IMR-90 (cell line): ENCODE results near the gene XRCC3. TPM values are rescaled to one million over a fixed set of nuclear protein-coding genes. Genes with fewer than 3 reads are reported as not detected.

ENCODE experiments used
- ATAC-seq: fragments of 200-7000 bp; cut with Tn5 transposase; 2 replicates; pipeline ENCODE4 v1.9.1; 2020; ENCODE audit warnings: low read depth, mild to moderate bottlenecking, moderate library complexity
- BruUV-seq: library from RNA; stranded (reverse); fragments of 400-500 nt; replicated peaks from 2 replicates; lab custom pipeline; 2021; lab: Mats Ljungman, UMichigan
- CTCF ChIA-PET: fragments of 300-600 bp; formaldehyde crosslinking; extraction: SDS; loops from one replicate; lab custom pipeline; 2021; ENCODE audit warnings: antibody characterized with exemption; lab: Yijun Ruan, JAX
- POLR2A ChIA-PET: fragments of 300-600 bp; sonication (Branson Sonifier 250); formaldehyde crosslinking; loops from one replicate; lab custom pipeline; 2022; ENCODE audit warnings: antibody characterized with exemption; ENCODE audit not compliant: unreplicated experiment; lab: Charles Lee
- DNase-seq: peaks from one replicate; pipeline ENCODE4 v3.0.0; 2013
- H2AFZ ChIP-seq: replicated peaks from 2 replicates; pipeline ENCODE3; 2013; ENCODE audit warnings: low read length, mild to moderate bottlenecking; ENCODE audit not compliant: poor library complexity
- H2AK5ac ChIP-seq: 2 replicates; pipeline ENCODE4 v1.6.1; 2013; ENCODE audit warnings: low read depth, low read length, inconsistent platforms
- H2AK9ac ChIP-seq: replicated peaks from 2 replicates; pipeline ENCODE3; 2013; ENCODE audit warnings: mild to moderate bottlenecking, low read depth, low read length, moderate library complexity; ENCODE audit not compliant: poor library complexity
- H2BK120ac ChIP-seq: 2 replicates; pipeline ENCODE4 v1.6.1; 2013; ENCODE audit warnings: low read depth, low read length, inconsistent platforms
- H2BK15ac ChIP-seq: 3 replicates; pipeline ENCODE4 v1.6.1; 2013; ENCODE audit warnings: low read depth, low read length, inconsistent platforms
- H2BK20ac ChIP-seq: 2 replicates; pipeline ENCODE4 v1.6.1; 2013; ENCODE audit warnings: low read depth, mild to moderate bottlenecking, inconsistent platforms, low read length, moderate library complexity
- H2BK5ac ChIP-seq: 2 replicates; pipeline ENCODE4 v1.6.1; 2013; ENCODE audit warnings: mild to moderate bottlenecking, low read depth, low read length, inconsistent platforms; ENCODE audit not compliant: poor library complexity, severe bottlenecking
- H3K14ac ChIP-seq: replicated peaks from 2 replicates; pipeline ENCODE4 v1.6.1; 2013; ENCODE audit warnings: low read depth, low read length, inconsistent platforms
- H3K18ac ChIP-seq: 2 replicates; pipeline ENCODE4 v1.6.1; 2013; ENCODE audit warnings: low read depth, low read length, control low read depth
- H3K23ac ChIP-seq: 2 replicates; pipeline ENCODE4 v1.6.1; 2013; ENCODE audit warnings: low read depth, low read length, inconsistent platforms
- H3K27ac ChIP-seq: 2 replicates; pipeline ENCODE4 v1.5.1; 2013; ENCODE audit warnings: mild to moderate bottlenecking, control low read depth, low read length; ENCODE audit not compliant: insufficient read depth
- H3K27me3 ChIP-seq: 2 replicates; pipeline ENCODE4 v1.6.1; 2013; ENCODE audit warnings: low read length; ENCODE audit not compliant: control insufficient read depth, insufficient read depth
- H3K36me3 ChIP-seq: 2 replicates; pipeline ENCODE4 v1.6.1; 2013; ENCODE audit warnings: low read length, mixed read lengths; ENCODE audit not compliant: control insufficient read depth, insufficient read depth
- H3K4ac ChIP-seq: 2 replicates; pipeline ENCODE4 v1.6.1; 2013; ENCODE audit warnings: low read depth, low read length, inconsistent platforms
- H3K4me1 ChIP-seq: 2 replicates; pipeline ENCODE4 v1.6.1; 2013; ENCODE audit warnings: low read length, mixed read lengths; ENCODE audit not compliant: control insufficient read depth, insufficient read depth
- H3K4me2 ChIP-seq: 2 replicates; pipeline ENCODE4 v1.6.1; 2013; ENCODE audit warnings: low read depth, mild to moderate bottlenecking, control low read depth, low read length, moderate library complexity
- H3K4me3 ChIP-seq: 2 replicates; pipeline ENCODE4 v1.5.1; 2013; ENCODE audit warnings: low read depth, mild to moderate bottlenecking, control low read depth, low read length, moderate library complexity; ENCODE audit not compliant: insufficient read depth
- H3K56ac ChIP-seq: 2 replicates; pipeline ENCODE4 v1.6.1; 2013; ENCODE audit warnings: low read length, inconsistent platforms; ENCODE audit not compliant: insufficient read depth; ENCODE audit errors: extremely low read depth
- H3K79me1 ChIP-seq, 2 experiments: 2 replicates each; pipeline ENCODE4 v1.6.1; 2013; ENCODE audit warnings: low read length in 2 of 2, inconsistent platforms in 1 of 2, low read depth in 1 of 2
- H3K9ac ChIP-seq: 2 replicates; pipeline ENCODE4 v1.6.1; 2013; ENCODE audit warnings: low read depth, low read length, control low read depth
- H3K9me1 ChIP-seq: 2 replicates; pipeline ENCODE4 v1.6.1; 2013; ENCODE audit warnings: low read length, inconsistent platforms; ENCODE audit not compliant: insufficient read depth
- H3K9me3 ChIP-seq: 2 replicates; pipeline ENCODE4 v1.6.1; 2013; ENCODE audit warnings: low read length; ENCODE audit not compliant: control insufficient read depth, insufficient read depth
- H4K20me1 ChIP-seq: 2 replicates; pipeline ENCODE4 v1.6.1; 2013; ENCODE audit warnings: low read length, inconsistent platforms; ENCODE audit not compliant: insufficient read depth
- H4K5ac ChIP-seq: 2 replicates; pipeline ENCODE4 v1.6.1; 2013; ENCODE audit warnings: mild to moderate bottlenecking, low read depth, low read length, control low read depth
- H4K8ac ChIP-seq, 2 experiments: 2 replicates each; pipeline ENCODE4 v1.6.1; 2013; ENCODE audit warnings: low read depth in 2 of 2, low read length in 2 of 2, control low read depth in 1 of 2, inconsistent platforms in 1 of 2
- H4K91ac ChIP-seq: 2 replicates; pipeline ENCODE4 v1.6.1; 2013; ENCODE audit warnings: low read depth, low read length, inconsistent platforms; ENCODE audit not compliant: insufficient read depth
- CEBPB ChIP-seq: IDR thresholded peaks from 2 replicates; pipeline ENCODE4 v1.6.1; 2012; ENCODE audit warnings: low read depth, low read length, improper control_type of control experiment
- CHD1 ChIP-seq: IDR thresholded peaks from 2 replicates; pipeline ENCODE4 v1.6.1; 2012; ENCODE audit warnings: low read depth, low read length, improper control_type of control experiment
- CTCF ChIP-seq: conservative IDR thresholded peaks from 2 replicates; pipeline ENCODE4 v1.5.1; 2012; ENCODE audit warnings: mild to moderate bottlenecking, low read depth, low read length, improper control_type of control experiment
- ELK1 ChIP-seq: fragments of 150-350 bp; IDR thresholded peaks from 2 replicates; pipeline ENCODE4 v1.6.1; 2016; ENCODE audit warnings: low read depth, mild to moderate bottlenecking, low read length, moderate library complexity, borderline replicate concordance
- FOS ChIP-seq: fragments of 150-350 bp; IDR thresholded peaks from 2 replicates; pipeline ENCODE4 v1.6.1; 2016; ENCODE audit warnings: low read depth, low read length
- MAFK ChIP-seq: IDR thresholded peaks from 2 replicates; pipeline ENCODE4 v1.6.1; 2012; ENCODE audit warnings: low read depth, low read length, improper control_type of control experiment
- MAZ ChIP-seq: IDR thresholded peaks from 2 replicates; pipeline ENCODE4 v1.6.1; 2012; ENCODE audit warnings: low read depth, mild to moderate bottlenecking, low read length, improper control_type of control experiment, moderate library complexity, borderline replicate concordance
- MXI1 ChIP-seq: IDR thresholded peaks from 2 replicates; pipeline ENCODE4 v1.6.1; 2012; ENCODE audit warnings: low read depth, mild to moderate bottlenecking, low read length, moderate library complexity, borderline replicate concordance
- NFE2L2 ChIP-seq: fragments of 150-350 bp; IDR thresholded peaks from 2 replicates; pipeline ENCODE4 v1.6.1; 2016; ENCODE audit warnings: low read depth, mild to moderate bottlenecking, low read length
- POLR2A ChIP-seq: IDR thresholded peaks from 2 replicates; pipeline ENCODE4 v1.6.1; 2012; ENCODE audit warnings: mild to moderate bottlenecking, low read depth, low read length
- RAD21 ChIP-seq: IDR thresholded peaks from 2 replicates; pipeline ENCODE4 v1.6.1; 2012; ENCODE audit warnings: low read length, improper control_type of control experiment
- RCOR1 ChIP-seq: IDR thresholded peaks from 2 replicates; pipeline ENCODE4 v1.6.1; 2012; ENCODE audit warnings: mild to moderate bottlenecking, low read length, improper control_type of control experiment; ENCODE audit not compliant: insufficient replicate concordance
- RFX5 ChIP-seq: IDR thresholded peaks from 2 replicates; pipeline ENCODE4 v1.8.0; 2012; ENCODE audit warnings: low read depth, mild to moderate bottlenecking, low read length, moderate library complexity
- SMC3 ChIP-seq: fragments of 150-350 bp; IDR thresholded peaks from 2 replicates; pipeline ENCODE4 v1.6.1; 2016; ENCODE audit warnings: low read depth, mild to moderate bottlenecking, antibody characterized with exemption, low read length, moderate library complexity
- USF2 ChIP-seq: fragments of 150-350 bp; IDR thresholded peaks from 2 replicates; pipeline ENCODE4 v1.6.1; 2017; ENCODE audit warnings: mild to moderate bottlenecking, antibody characterized with exemption, low read length, low read depth
- WGBS, 2 experiments: methylation state at CpG; one replicate each; pipeline versions ENCODE4 v1.1.5 to v1.1.7; 2013; ENCODE audit warnings: missing lambda C conversion rate in 2 of 2; ENCODE audit not compliant: insufficient read length in 1 of 2; ENCODE audit errors: extremely low coverage in 2 of 2; 5-methylcytosine and 5-hydroxymethylcytosine counted together
- dilution Hi-C: fragments of 300-500 bp; cut with HindIII; formaldehyde crosslinking; loops from one replicate; pipeline ENCODE4 v1.14.3; 2018; ENCODE audit warnings: low sequenced_read_pairs; ENCODE audit not compliant: unreplicated experiment
- in situ Hi-C: fragments of 300-500 bp; cut with MboI; formaldehyde crosslinking; loops from 3 replicates; pipeline ENCODE4 v1.14.3; 2019; ENCODE audit warnings: low sequenced_read_pairs, inconsistent platforms, mixed read lengths
- intact Hi-C: fragments of 100-400 bp; cut with micrococcal nuclease; formaldehyde crosslinking; loops from 2 replicates; pipeline ENCODE4 v1.10.0; 2022
- polyA plus RNA-seq, 3 experiments: library from polyadenylated mRNA; depleted of rRNA; stranded (reverse); fragments of >200 nt; gene quantifications; 2 replicates each; pipeline ENCODE4 v1.2.3, GENCODE V29; 2012; ENCODE audit warnings: low replicate concordance in 1 of 3
- total RNA-seq: library from RNA; depleted of rRNA; stranded (reverse); fragments of >200 nt; gene quantifications from 2 replicates; pipeline ENCODE4 v1.2.3, GENCODE V29; 2012

The XRCC3 gene
- total and polyA plus RNA-seq, 2 of the 4 experiments (the other 2 are of a cell fraction): 8.1 to 9.5 TPM

- no peak overlapping the region for H3K4me3 ChIP-seq
- no peak overlapping the region for H2BK15ac ChIP-seq
- POLR2A ChIA-PET: no interaction called here
- in situ Hi-C loops (no loop called here), dilution Hi-C loops (no loop called here), intact Hi-C loops (no loop called here)
- DNase-seq (no peak), ATAC-seq (no peak)
- peaks cover 2% of the 10 kb centered on the region; the same call in 1 of the 2 replicates for H3K4me1 ChIP-seq
- no peaks in the 10 kb centered on the region for H4K20me1 ChIP-seq
- H2AFZ ChIP-seq: peak overlapping the region; percentile 43
- no peak overlapping the region for H4K5ac ChIP-seq
- BruUV-seq: no TSS peak
- no peaks in the 10 kb centered on the region for H3K36me3 ChIP-seq
- no peak overlapping the region for H3K18ac ChIP-seq
- 90% methylated on average over 2 of the region's 14 CpGs; no CpG with 5 or more reads in 1 of the 2 experiments for WGBS, 2 experiments
- no peak overlapping the region for H4K91ac ChIP-seq
- H3K79me1 ChIP-seq: 0 out of 4 replicates have a peak, but pooled peaks cover 0 to 2% of the 10 kb centered on the region in 2 experiments
- no peak overlapping the region for H3K23ac ChIP-seq
- H3K9me3 ChIP-seq: no peaks in the 10 kb centered on the region
- H3K4ac ChIP-seq: no peak overlapping the region
- H3K9ac ChIP-seq: no peak overlapping the region
- H3K27ac ChIP-seq: no peak overlapping the region
- CTCF ChIA-PET: no interaction called here
- no peak overlapping the region for H2BK5ac ChIP-seq
- H3K14ac ChIP-seq: no peak overlapping the region
- H2AK9ac ChIP-seq: no peak overlapping the region
- H2BK20ac ChIP-seq: no peak overlapping the region
- H3K4me2 ChIP-seq: no peak overlapping the region
- H2BK120ac ChIP-seq: no peak overlapping the region
- no peak overlapping the region for H2AK5ac ChIP-seq
- no peak overlapping the region for H4K8ac ChIP-seq
- H3K9me1 ChIP-seq: peaks cover 7% of the 10 kb centered on the region; the same call in 1 of the 2 replicates
- no peaks in the 10 kb centered on the region for H3K27me3 ChIP-seq
- no peak overlapping the region for H3K56ac ChIP-seq
- TF ChIP-seq CHD1 (no peak), NFE2L2 (no peak), FOS (no peak), RCOR1 (no peak), RFX5 (no peak), RAD21 (no peak), MAFK (no peak), USF2 (no peak), MAZ (no peak), SMC3 (no peak), POLR2A (no peak), ELK1 (no peak), CEBPB (no peak), CTCF (no peak), MXI1 (no peak)
Observed at GRCh38 chr14:103742499-103743255, 27.4 kb upstream of the XRCC3 start.
